Measurements from ENCODE around the gene CAMTA1.
A peak's percentile ranks its signal among the peaks of the same experiment; 100 is the strongest.
"Not testable (repeated sequence)": the region's sequence is repeated elsewhere in the genome, so short reads cannot be mapped to it uniquely, and the experiment has no call there.

The CAMTA1 gene

GRCh38 chr1:6907201-6907600 is 121.9 kb downstream of the CAMTA1 start:
- DNase-seq (ENCODE audit: low spot score): no peak

- DNase-seq (ENCODE audit: low spot score): no peak
Measured at GRCh38 chr1:6907676-6908434, 122.6 kb downstream of the CAMTA1 start.

- no peak for DNase-seq (ENCODE audit: low spot score)
Measured at GRCh38 chr1:6909401-6909800, 124.1 kb downstream of the CAMTA1 start.

GRCh38 chr1:6909857-6910256 is 124.6 kb downstream of the CAMTA1 start:
- no peak for DNase-seq (ENCODE audit: low spot score)

- DNase-seq (ENCODE audit: low spot score): no peak
Measured at GRCh38 chr1:6911021-6911941, 126.0 kb downstream of the CAMTA1 start.

GRCh38 chr1:6911974-6912373 is 126.7 kb downstream of the CAMTA1 start:
- no peak for DNase-seq (ENCODE audit: low spot score)

- DNase-seq (ENCODE audit: low spot score): no peak
Measured at GRCh38 chr1:6912518-6912917, 127.3 kb downstream of the CAMTA1 start.

- DNase-seq (ENCODE audit: low spot score): no peak
Measured at GRCh38 chr1:6913086-6913485, 127.8 kb downstream of the CAMTA1 start.

GRCh38 chr1:6914706-6915105 is 129.5 kb downstream of the CAMTA1 start:
- DNase-seq (ENCODE audit: low spot score): no peak

- no peak for DNase-seq (ENCODE audit: low spot score)
Measured at GRCh38 chr1:6915999-6916565, 130.8 kb downstream of the CAMTA1 start.

GRCh38 chr1:6917067-6917466 is 131.8 kb downstream of the CAMTA1 start:
- no peak for DNase-seq (ENCODE audit: low spot score)

GRCh38 chr1:6918186-6918924 is 133.1 kb downstream of the CAMTA1 start:
- DNase-seq (ENCODE audit: low spot score): no peak

- DNase-seq (ENCODE audit: low spot score): no peak
Measured at GRCh38 chr1:6918925-6919511, 133.8 kb downstream of the CAMTA1 start.

GRCh38 chr1:6921506-6921905 is 136.3 kb downstream of the CAMTA1 start:
- DNase-seq (ENCODE audit: low spot score): not testable (repeated sequence)

GRCh38 chr1:6922096-6922931 is 137.1 kb downstream of the CAMTA1 start:
- DNase-seq (ENCODE audit: low spot score): peak; percentile 86

GRCh38 chr1:6923012-6923411 is 137.8 kb downstream of the CAMTA1 start:
- no peak for DNase-seq (ENCODE audit: low spot score)

GRCh38 chr1:6923416-6923815 is 138.2 kb downstream of the CAMTA1 start:
- no peak for DNase-seq (ENCODE audit: low spot score)

- no peak for DNase-seq (ENCODE audit: low spot score)
Measured at GRCh38 chr1:6923955-6924881, 139.0 kb downstream of the CAMTA1 start.

- DNase-seq (ENCODE audit: low spot score): no peak
Measured at GRCh38 chr1:6924891-6925290, 139.6 kb downstream of the CAMTA1 start.

GRCh38 chr1:6927626-6928025 is 142.4 kb downstream of the CAMTA1 start:
- DNase-seq (ENCODE audit: low spot score): no peak
